Ishikawa (cell line): ENCODE measurements around the gene BNIP1.

Experiments used
- NFIC ChIP-seq: IDR thresholded peaks from 2 replicates; pipeline ENCODE4 v1.6.1; 2012
- RAD21 ChIP-seq: IDR thresholded peaks from 2 replicates; pipeline ENCODE4 v1.6.1; 2012; ENCODE audit warnings: low read depth
- TAF1 ChIP-seq: IDR thresholded peaks from 2 replicates; pipeline ENCODE4 v1.6.1; 2012; ENCODE audit warnings: low read depth, mild to moderate bottlenecking
- YY1 ChIP-seq: IDR thresholded peaks from 2 replicates; pipeline ENCODE4 v1.6.1; 2012; ENCODE audit warnings: low read depth
- TF ChIP-seq, protein P1 (sequence below): IDR thresholded peaks from 2 replicates; pipeline ENCODE4 v1.6.1; 2012; ENCODE audit warnings: low read depth, mild to moderate bottlenecking
- TF ChIP-seq, protein P2 (sequence below): IDR thresholded peaks from 2 replicates; pipeline ENCODE4 v1.6.1; 2012
- TF ChIP-seq, protein P3 (sequence below): IDR thresholded peaks from 2 replicates; pipeline ENCODE4 v1.6.1; 2012

DNA sequence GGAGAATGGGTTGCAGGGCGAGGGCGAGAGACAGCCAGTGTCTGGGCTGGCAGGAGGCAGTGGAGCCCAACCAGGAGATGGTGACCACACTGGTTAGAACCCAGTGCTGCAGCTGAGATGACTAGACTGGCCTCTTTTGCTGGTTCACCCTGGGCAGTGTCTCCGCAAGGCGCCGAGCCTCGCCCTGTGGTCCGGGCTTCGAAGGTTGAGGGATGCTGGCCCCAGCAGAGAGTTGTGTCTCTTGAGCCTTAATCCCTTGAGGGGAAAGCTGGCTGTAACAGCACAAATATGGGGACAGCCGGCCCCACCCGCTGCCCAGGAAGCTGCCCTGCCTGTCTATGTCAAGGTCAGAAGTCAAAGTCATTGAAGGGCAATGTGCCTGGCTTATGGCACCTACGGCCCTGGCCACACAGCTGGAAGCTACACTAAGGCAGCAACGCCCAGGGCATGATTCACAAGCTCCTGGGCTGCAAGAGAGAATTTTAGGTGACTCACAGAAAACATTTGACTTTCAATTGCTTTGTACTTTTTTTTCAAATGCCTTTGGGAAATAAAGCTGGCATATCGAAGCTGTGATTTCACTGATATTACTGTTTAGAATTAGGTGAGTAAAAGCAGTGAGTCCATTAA lies 57.4 kb downstream of the BNIP1 start:
- no peak for TF ChIP-seq NFIC
- TF ChIP-seq TAF1: no peak
- TF ChIP-seq, protein P1, sequence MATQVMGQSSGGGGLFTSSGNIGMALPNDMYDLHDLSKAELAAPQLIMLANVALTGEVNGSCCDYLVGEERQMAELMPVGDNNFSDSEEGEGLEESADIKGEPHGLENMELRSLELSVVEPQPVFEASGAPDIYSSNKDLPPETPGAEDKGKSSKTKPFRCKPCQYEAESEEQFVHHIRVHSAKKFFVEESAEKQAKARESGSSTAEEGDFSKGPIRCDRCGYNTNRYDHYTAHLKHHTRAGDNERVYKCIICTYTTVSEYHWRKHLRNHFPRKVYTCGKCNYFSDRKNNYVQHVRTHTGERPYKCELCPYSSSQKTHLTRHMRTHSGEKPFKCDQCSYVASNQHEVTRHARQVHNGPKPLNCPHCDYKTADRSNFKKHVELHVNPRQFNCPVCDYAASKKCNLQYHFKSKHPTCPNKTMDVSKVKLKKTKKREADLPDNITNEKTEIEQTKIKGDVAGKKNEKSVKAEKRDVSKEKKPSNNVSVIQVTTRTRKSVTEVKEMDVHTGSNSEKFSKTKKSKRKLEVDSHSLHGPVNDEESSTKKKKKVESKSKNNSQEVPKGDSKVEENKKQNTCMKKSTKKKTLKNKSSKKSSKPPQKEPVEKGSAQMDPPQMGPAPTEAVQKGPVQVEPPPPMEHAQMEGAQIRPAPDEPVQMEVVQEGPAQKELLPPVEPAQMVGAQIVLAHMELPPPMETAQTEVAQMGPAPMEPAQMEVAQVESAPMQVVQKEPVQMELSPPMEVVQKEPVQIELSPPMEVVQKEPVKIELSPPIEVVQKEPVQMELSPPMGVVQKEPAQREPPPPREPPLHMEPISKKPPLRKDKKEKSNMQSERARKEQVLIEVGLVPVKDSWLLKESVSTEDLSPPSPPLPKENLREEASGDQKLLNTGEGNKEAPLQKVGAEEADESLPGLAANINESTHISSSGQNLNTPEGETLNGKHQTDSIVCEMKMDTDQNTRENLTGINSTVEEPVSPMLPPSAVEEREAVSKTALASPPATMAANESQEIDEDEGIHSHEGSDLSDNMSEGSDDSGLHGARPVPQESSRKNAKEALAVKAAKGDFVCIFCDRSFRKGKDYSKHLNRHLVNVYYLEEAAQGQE: no peak
- TF ChIP-seq RAD21: no peak
- TF ChIP-seq YY1: no peak
- TF ChIP-seq, protein P2, sequence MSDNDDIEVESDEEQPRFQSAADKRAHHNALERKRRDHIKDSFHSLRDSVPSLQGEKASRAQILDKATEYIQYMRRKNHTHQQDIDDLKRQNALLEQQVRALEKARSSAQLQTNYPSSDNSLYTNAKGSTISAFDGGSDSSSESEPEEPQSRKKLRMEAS: no peak
- TF ChIP-seq, protein P3, sequence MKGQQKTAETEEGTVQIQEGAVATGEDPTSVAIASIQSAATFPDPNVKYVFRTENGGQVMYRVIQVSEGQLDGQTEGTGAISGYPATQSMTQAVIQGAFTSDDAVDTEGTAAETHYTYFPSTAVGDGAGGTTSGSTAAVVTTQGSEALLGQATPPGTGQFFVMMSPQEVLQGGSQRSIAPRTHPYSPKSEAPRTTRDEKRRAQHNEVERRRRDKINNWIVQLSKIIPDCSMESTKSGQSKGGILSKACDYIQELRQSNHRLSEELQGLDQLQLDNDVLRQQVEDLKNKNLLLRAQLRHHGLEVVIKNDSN: no peak
